ENCODE data around the gene C2CD5. TPM values are rescaled to one million over a fixed set of nuclear protein-coding genes. Genes with fewer than 3 reads are reported as not detected.
"Not testable (repeated sequence)": the region's sequence is repeated elsewhere in the genome, so short reads cannot be mapped to it uniquely, and the experiment has no call there.

C2CD5 gene
- total RNA-seq, 4 donors from 2014 or later = 52.7 to 77.4 (median 55.8) TPM

- Histone ChIP-seq H3K9me3 (no peaks in the 10 kb centered on the region), H3K36me3 (no peaks in the 10 kb centered on the region), H3K4me3 (replicated peaks in 1 of 3) (no peak overlapping the region), H3K27ac (no peak overlapping the region), H3K27me3 (no peaks in the 10 kb centered on the region), H3K4me1 (no peaks in the 10 kb centered on the region)
- intact Hi-C loops (cut with DNase I) = no loop called here
- no peak for DNase-seq
- no peak for TF ChIP-seq POLR2A (IDR thresholded peaks at IDR 0.05)
- TF ChIP-seq, protein P1, sequence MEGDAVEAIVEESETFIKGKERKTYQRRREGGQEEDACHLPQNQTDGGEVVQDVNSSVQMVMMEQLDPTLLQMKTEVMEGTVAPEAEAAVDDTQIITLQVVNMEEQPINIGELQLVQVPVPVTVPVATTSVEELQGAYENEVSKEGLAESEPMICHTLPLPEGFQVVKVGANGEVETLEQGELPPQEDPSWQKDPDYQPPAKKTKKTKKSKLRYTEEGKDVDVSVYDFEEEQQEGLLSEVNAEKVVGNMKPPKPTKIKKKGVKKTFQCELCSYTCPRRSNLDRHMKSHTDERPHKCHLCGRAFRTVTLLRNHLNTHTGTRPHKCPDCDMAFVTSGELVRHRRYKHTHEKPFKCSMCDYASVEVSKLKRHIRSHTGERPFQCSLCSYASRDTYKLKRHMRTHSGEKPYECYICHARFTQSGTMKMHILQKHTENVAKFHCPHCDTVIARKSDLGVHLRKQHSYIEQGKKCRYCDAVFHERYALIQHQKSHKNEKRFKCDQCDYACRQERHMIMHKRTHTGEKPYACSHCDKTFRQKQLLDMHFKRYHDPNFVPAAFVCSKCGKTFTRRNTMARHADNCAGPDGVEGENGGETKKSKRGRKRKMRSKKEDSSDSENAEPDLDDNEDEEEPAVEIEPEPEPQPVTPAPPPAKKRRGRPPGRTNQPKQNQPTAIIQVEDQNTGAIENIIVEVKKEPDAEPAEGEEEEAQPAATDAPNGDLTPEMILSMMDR (IDR thresholded peaks at IDR 0.05) = no peak
Measured at GRCh38 chr12:22569253-22569652, 24.9 kb upstream of the C2CD5 start.

DNA sequence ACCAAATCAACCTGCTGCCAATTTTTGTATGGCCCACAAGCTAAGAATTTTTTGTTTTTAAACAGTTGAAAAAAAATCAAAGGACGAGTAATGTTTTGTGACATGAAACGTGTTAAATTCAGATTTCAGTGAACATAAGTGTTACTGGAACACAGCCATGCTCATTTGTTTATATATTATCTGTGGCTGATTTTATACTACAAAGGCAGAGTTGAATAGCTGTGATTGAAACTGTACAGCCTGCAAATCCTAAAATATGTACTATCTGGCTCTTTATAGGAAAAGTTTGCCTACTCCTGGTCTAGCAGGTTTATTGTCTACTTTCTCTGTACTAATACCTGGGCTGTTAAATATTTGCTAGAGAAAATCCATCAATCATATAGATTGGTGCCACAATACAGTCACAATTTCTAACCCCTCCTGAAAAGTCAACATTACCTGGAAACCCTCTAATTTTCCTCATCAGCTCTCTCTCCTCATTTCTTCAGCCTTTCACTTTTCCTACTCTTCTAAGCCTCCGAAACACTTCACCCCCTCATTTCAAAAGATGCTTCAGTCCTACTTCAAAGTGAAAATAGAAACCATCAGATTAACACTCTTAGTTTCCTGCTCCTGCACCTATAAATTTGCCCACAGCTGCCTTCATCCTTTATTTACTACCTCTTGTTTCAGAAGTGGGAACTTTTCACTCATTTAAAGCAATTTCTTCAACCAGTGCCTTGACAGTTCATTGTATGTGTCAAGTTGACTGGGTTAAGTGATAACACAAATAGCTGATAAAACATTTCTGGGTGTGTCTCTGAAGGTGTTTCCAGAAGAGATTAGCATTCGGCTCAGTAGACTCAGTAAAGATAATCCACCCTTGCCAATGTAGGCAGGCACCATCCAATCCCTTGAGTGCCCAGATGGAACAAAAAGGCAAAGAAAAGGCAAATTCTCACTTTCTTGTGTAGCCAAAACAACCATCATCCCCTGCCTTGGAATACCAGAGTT lies 18.0 kb upstream of the C2CD5 start:
- intact Hi-C loops (cut with DNase I) = no loop called here
- TF ChIP-seq, protein P1 (IDR thresholded peaks at IDR 0.05) = no peak
- no peak for TF ChIP-seq POLR2A (IDR thresholded peaks at IDR 0.05)
- H3K27ac ChIP-seq = no peak overlapping the region
- 60 to 77% methylated on average over 4 of the region's 4 CpGs for WGBS, 2 donors
- H3K4me3 ChIP-seq (replicated peaks in 1 of 3) = no peak overlapping the region
- H3K36me3 ChIP-seq = no peaks in the 10 kb centered on the region
- H3K27me3 ChIP-seq = no peaks in the 10 kb centered on the region
- H3K9me3 ChIP-seq = no peaks in the 10 kb centered on the region
- no peaks in the 10 kb centered on the region for H3K4me1 ChIP-seq
- no peak for DNase-seq

- WGBS, 2 donors = 90 to 93% methylated on average over 4 of the region's 4 CpGs
- H3K4me1 ChIP-seq; intact Hi-C loops (cut with DNase I); H3K27ac ChIP-seq; H3K4me3 ChIP-seq (replicated peaks in 1 of 3); DNase-seq; H3K9me3 ChIP-seq; H3K27me3 ChIP-seq; H3K36me3 ChIP-seq: not testable (repeated sequence)
Measured at GRCh38 chr12:22554750-22555149, 10.4 kb upstream of the C2CD5 start.

- no peaks in the 10 kb centered on the region for H3K27me3 ChIP-seq
- H3K4me1 ChIP-seq = no peaks in the 10 kb centered on the region
- H3K4me3 ChIP-seq (replicated peaks in 1 of 3) = no peak overlapping the region
- no peaks in the 10 kb centered on the region for H3K9me3 ChIP-seq
- intact Hi-C loops (cut with DNase I) = no loop called here
- no peak overlapping the region for H3K27ac ChIP-seq
- H3K36me3 ChIP-seq = no peaks in the 10 kb centered on the region
- TF ChIP-seq, protein P1 (IDR thresholded peaks at IDR 0.05) = no peak
- TF ChIP-seq POLR2A (IDR thresholded peaks at IDR 0.05) = no peak
- DNase-seq = no peak
Measured at GRCh38 chr12:22551624-22552023, 7.3 kb upstream of the C2CD5 start.

DNA sequence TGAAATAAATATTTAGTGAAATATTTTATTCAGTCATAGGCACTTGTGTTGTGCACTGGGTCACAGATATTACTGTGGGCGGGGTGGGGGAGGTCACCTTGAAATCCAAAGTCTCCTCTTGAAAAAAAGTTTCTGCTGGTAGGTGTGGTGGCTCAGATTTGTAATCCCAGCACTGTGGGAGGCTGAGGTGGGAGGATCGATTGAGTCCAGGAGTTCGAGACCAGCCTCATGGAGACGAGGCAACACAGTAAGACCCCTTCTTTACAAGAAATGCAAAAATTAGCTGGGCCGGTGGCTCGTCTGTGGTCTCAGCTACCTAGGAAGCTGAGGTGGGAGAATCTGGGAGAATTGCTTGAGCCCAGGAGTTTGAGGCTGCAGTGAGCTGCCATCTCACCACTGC lies 913 bp upstream of the C2CD5 start:
- Histone ChIP-seq H3K36me3 (no peaks in the 10 kb centered on the region), H3K4me1 (peaks cover 14 to 29% of the 10 kb centered on the region in 2 donors), H3K27me3 (no peaks in the 10 kb centered on the region), H3K27ac (no peak overlapping the region), H3K4me3 (replicated peaks in 1 of 3) (no peak overlapping the region), H3K9me3 (no peaks in the 10 kb centered on the region)
- intact Hi-C loops (cut with DNase I) = loop anchor here (10.0 kb wide), 1 partner anchor 80 kb away; the partner anchor contains the start of gene ETNK1
- 93 to 97% methylated on average over 6 of the region's 6 CpGs for WGBS, 2 donors
- TF ChIP-seq POLR2A (IDR thresholded peaks at IDR 0.05) = no peak
- TF ChIP-seq, protein P1 (IDR thresholded peaks at IDR 0.05) = no peak
- no peak for DNase-seq
